ENCODE data around the gene PLA2G4F. TPM values are rescaled to one million over a fixed set of nuclear protein-coding genes. Genes with fewer than 3 reads are reported as not detected.
A peak's percentile ranks its signal among the peaks of the same experiment; 100 is the strongest.

Gene PLA2G4F
- polyA plus RNA-seq, 1 donor from 2014 or later = not detected

DNA sequence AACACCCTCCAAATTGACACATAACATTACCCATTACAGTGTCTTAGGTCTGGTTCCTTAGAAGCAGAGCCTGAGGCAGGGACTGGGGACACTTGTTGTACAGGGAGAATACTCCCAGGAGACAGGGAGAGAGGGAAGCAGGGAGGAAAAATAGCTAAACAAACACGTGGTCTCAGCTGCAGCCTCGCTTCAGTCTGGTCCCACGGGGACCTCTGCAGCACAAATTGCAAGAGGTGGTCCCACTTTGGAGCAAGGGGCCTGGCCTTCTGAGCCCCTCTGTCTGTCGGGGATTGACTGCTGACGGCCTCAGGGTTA lies 37.0 kb downstream of the PLA2G4F start:
- no peaks in the 10 kb centered on the region for H3K36me3 Mint-ChIP-seq
- peaks cover 3 to 5% (median 4%) of the 10 kb centered on the region in 3 donors for H3K9me3 Mint-ChIP-seq
- H3K27ac Mint-ChIP-seq = no peak overlapping the region
- H3K27me3 Mint-ChIP-seq = peaks cover 13% of the 10 kb centered on the region
- no peak overlapping the region for H3K4me3 Mint-ChIP-seq
- H3K4me1 Mint-ChIP-seq = peaks cover 0 to 2% (median 2%) of the 10 kb centered on the region in 3 donors

DNA sequence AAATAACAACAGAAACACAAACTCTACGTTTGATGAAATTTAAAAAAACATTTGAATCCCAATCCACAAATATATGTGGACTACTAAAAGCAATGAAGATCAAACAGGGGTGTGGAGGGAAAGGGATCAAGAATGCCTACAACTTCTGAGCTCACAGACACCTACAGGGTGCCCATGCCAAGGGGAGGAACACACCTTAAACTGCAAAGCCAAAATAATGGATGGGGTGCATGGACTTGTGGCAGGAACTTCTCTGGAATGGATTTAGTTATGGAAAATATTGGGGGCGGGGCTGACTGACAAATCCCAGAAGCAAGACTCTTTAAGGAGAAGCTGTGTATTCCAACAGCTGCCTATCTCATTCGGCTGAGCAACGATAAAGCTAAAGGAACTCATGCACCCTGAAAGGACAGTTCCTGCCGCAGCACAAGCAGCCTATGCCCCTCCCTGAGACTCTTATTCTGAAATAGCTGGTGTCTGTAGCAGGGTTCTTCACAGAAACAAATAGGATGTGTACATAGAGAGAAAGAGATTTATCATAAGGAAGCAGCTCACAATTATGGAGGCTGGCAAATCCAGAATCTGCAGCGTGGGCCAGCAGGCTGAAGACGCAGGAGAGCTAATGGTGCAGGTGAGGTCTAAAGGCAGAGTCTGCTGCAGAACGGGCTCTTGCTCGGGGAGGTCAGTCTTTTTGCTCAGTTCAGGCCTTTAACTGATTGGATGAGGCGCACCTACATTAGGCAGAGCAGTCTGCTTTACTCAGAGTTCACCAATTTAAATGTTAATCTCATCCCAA lies 37.6 kb downstream of the PLA2G4F start:
- H3K9me3 Mint-ChIP-seq = peaks cover 3 to 5% (median 4%) of the 10 kb centered on the region in 3 donors
- no peak overlapping the region for H3K4me3 Mint-ChIP-seq
- H3K36me3 Mint-ChIP-seq = no peaks in the 10 kb centered on the region
- H3K27ac Mint-ChIP-seq = no peak overlapping the region
- peaks cover 13% of the 10 kb centered on the region for H3K27me3 Mint-ChIP-seq
- peaks cover 0 to 2% (median 2%) of the 10 kb centered on the region in 3 donors for H3K4me1 Mint-ChIP-seq

DNA sequence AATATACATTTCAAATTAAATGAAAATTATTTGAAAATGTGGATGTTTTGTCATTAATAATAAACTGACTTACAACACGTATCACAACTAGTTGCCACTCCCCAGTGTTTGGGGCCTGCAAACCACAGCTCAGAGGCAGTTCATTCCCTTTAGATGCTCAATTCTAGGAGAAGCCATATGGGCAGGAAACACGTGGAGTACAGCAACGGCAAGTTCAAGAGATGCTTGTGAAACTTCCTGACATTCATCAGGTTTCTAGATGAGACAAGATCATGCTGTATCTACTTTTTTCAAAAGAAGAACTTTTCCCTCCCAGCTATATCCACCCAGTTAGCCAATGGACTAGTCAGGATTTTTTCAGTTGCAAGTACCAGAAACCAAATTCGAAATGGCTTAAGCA lies 44.5 kb downstream of the PLA2G4F start:
- peaks cover 3 to 8% (median 5%) of the 10 kb centered on the region in 3 donors for H3K9me3 Mint-ChIP-seq
- peaks cover 14% of the 10 kb centered on the region for H3K27me3 Mint-ChIP-seq
- no peak overlapping the region for H3K4me3 Mint-ChIP-seq
- H3K4me1 Mint-ChIP-seq = peaks cover 6 to 15% (median 9%) of the 10 kb centered on the region in 3 donors
- no peaks in the 10 kb centered on the region for H3K36me3 Mint-ChIP-seq
- H3K27ac Mint-ChIP-seq = no peak overlapping the region

DNA sequence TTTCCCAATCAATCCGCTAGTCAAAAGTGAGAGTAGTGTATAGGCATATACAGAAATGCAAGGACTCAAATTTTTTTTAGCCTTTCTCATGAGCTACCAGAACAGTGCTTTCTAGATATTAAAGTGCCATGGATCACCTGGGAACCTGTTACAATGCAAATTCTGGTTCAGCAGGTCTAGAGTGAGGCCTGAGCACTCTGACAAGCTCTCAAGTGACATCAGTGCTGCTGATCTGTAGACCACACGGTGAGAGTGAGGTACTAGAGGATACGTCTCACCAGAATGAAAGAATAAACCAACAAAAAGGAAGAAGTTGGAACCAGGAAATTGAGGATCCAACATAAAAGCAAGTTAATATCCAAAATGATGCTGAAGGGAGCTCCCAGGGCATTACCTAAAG lies 46.1 kb downstream of the PLA2G4F start:
- H3K4me1 Mint-ChIP-seq = peaks cover 6 to 18% (median 9%) of the 10 kb centered on the region in 3 donors
- H3K4me3 Mint-ChIP-seq = no peak overlapping the region

DNA sequence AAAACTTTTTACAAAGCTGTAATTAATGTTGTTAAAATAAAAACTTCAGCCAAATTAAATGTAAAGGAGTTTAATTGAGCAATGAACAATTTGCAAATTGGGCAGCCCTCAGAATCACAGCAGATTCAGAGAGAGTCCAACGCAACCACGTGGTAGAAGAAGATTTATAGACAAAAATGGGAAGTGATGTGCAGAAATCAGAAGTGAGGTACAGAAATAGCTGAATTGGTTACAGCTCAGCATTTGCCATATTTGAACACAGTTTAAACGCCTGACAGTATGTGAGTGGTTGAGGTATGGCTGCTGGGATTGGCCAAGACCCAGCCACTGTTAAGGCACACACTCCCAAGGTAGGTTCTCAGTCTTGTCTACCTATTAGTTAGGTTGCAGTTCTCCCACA lies 47.6 kb downstream of the PLA2G4F start:
- Mint-ChIP-seq H3K4me3 (no peak overlapping the region), H3K27me3 (peaks cover 14% of the 10 kb centered on the region), H3K4me1 (peaks cover 6 to 18% (median 9%) of the 10 kb centered on the region in 3 donors), H3K27ac (no peak overlapping the region), H3K36me3 (no peaks in the 10 kb centered on the region), H3K9me3 (peaks cover 0 to 4% (median 0%) of the 10 kb centered on the region in 3 donors)

More for the DNA sequence above, 46.1 kb downstream of the PLA2G4F start:
- H3K36me3 Mint-ChIP-seq = no peaks in the 10 kb centered on the region
- H3K27me3 Mint-ChIP-seq = peaks cover 14% of the 10 kb centered on the region
- peaks cover 0 to 4% (median 0%) of the 10 kb centered on the region in 3 donors for H3K9me3 Mint-ChIP-seq
- no peak overlapping the region for H3K27ac Mint-ChIP-seq

DNA sequence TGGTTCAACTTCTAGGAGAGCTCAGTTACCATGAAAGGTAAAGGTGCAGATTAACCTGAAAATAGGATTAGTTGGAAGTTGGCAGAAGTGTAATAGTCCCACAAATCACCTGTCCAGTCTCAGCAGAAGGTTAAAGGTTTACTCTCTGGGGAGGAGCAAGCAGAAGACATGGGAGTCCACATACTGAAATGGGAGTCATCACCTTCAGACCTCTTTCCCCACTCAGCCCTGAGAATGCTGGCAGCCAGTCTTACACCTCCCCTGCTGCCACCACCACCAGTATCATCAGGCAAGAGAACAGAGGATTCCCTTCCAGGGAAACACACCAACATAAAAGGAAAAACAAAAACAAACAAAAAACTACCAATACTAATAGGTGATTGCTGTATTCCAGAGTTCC lies 48.2 kb downstream of the PLA2G4F start:
- Mint-ChIP-seq H3K36me3 (no peaks in the 10 kb centered on the region), H3K4me1 (peaks cover 6 to 18% (median 9%) of the 10 kb centered on the region in 3 donors), H3K4me3 (no peak overlapping the region), H3K9me3 (peaks cover 0 to 4% (median 0%) of the 10 kb centered on the region in 3 donors), H3K27me3 (peaks cover 14% of the 10 kb centered on the region), H3K27ac (no peak overlapping the region)

DNA sequence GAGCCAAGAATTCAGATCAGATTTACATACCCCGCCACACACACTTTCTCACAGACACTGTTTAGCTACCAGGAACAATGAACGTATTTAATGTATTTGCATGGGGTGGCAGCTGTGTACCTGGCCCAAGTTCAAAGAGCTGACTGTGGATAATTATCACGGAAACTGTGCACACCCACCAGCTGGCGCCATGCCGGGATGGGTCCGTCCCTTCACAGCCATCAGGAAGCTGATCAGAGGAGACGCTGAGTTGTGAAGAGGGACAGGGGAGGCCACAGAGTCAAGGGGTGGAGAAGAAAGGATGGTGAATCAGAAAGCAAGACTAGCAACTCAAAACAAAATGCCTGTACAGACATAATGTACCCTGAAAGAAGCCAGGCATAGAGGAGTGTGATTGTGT lies 49.0 kb downstream of the PLA2G4F start:
- H3K4me3 Mint-ChIP-seq = peak overlapping the region in 1 of 4 donors; percentile 31
- no peak overlapping the region for H3K27ac Mint-ChIP-seq
- peaks cover 10% of the 10 kb centered on the region for H3K27me3 Mint-ChIP-seq
- peaks cover 6 to 18% (median 9%) of the 10 kb centered on the region in 3 donors for H3K4me1 Mint-ChIP-seq
- H3K36me3 Mint-ChIP-seq = no peaks in the 10 kb centered on the region
- peaks cover 0 to 2% (median 0%) of the 10 kb centered on the region in 3 donors for H3K9me3 Mint-ChIP-seq

DNA sequence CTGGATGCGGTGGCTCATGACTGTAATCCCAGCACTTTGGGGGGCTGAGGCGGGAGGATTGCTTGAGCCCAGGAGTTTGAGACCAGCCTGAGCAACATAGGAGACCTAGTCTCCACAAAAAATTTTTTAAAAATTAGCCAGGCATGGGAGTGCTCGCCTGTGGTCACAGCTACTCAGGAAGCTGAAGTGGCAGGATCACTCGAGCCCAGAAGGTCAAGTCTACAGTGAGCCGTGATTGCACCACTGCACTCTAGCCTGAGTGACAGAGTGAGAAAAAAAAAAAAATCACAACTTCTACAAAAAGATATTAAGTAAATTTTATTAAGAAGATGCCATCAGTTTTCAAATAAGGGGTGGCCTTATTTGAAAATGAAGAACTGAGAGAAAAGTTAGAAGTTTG lies 50.1 kb downstream of the PLA2G4F start:
- Mint-ChIP-seq H3K27ac (no peak overlapping the region), H3K36me3 (no peaks in the 10 kb centered on the region), H3K4me1 (peaks cover 6 to 18% (median 9%) of the 10 kb centered on the region in 3 donors), H3K27me3 (peaks cover 10% of the 10 kb centered on the region), H3K4me3 (no peak overlapping the region), H3K9me3 (no peaks in the 10 kb centered on the region)

DNA sequence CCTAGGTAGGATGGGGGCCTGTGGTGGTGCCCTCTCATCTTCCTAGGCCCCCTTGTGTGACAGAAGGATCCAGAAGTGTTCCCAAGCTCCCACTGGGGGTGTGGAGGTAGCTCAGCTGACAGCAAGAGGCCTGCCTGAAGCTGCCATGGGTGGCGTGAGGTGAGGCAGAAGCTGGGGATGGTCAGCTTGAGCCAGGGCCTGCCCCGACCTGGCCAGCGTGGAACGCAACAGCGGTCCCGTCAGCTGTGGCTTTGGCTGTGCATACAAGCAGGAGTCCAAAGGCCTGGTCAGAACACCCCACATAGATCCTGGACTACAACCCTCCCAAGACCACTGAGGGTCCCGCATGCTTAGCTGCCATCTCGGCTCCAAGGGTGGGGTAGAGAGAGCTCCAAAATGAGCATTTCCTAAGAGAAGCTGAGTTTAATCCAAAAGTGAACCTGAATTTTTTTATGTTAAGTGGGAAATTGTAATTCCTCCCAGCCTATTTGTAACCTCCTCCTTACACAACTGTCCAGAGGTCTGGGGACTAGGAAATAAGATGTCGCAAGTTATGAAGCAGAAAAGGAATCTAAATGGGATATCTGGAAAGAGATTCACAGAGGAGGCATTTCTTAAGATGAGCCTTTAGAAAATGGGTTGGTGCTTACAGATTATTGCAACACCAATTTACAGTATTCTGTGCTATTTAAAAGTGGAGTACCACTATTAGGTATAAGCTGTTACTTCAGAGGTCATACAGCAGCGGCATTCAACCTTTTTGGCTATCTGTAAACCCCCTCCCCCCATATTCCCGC lies 52.1 kb downstream of the PLA2G4F start:
- Mint-ChIP-seq H3K36me3 (no peaks in the 10 kb centered on the region), H3K9me3 (no peaks in the 10 kb centered on the region), H3K27me3 (peaks cover 8% of the 10 kb centered on the region), H3K27ac (no peak overlapping the region), H3K4me1 (peaks cover 6 to 17% (median 9%) of the 10 kb centered on the region in 3 donors), H3K4me3 (no peak overlapping the region)

DNA sequence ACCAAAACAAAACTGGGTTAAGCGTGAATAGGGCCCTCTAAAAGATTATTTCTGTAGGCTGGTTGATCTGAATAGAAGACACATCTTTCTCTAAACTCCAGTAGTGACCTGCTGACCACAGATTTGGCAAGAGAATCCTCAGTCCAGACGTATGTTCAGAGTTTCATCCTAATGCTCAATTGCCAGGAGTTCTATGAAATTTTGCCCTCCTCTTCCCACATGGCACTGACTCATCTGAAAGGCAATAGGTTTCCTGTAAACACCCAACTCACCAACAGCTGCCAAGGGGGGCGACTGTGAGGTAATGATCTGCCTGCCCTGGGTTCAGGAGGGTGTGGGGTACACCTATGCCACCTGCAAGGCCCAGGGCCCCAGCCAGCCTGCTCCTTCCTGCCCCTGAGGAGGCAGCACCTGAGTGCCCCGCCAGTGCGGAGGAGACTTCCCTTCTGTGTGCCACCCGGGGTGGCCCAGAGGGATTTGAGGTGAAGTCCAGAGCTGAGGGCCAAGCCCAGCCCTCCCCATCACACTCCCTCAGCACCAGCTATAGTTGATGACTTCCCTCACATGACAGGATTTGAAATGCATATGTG lies 53.7 kb downstream of the PLA2G4F start:
- no peak overlapping the region for H3K4me3 Mint-ChIP-seq
- peaks cover 3% of the 10 kb centered on the region for H3K27me3 Mint-ChIP-seq
- H3K9me3 Mint-ChIP-seq = no peaks in the 10 kb centered on the region
- no peaks in the 10 kb centered on the region for H3K36me3 Mint-ChIP-seq
- H3K27ac Mint-ChIP-seq = no peak overlapping the region
- peaks cover 0 to 8% (median 3%) of the 10 kb centered on the region in 3 donors for H3K4me1 Mint-ChIP-seq

DNA sequence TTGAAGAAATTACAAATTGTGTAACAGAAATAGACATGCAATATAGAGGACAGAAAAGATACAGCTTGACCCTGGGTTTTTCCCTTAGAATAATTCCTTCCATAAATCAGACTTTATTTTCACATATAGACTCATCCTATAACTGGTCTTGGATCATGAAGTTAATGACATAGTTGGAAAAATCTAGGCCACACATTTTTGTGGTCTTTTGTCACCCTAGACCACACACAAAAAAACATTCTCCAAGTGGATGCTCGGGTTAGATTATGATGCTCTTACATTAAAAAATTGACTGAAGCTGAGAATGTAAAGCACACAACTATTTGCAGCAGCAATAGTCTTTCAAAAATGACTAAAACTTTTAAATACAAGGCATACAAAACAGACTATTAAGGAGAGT lies 54.6 kb downstream of the PLA2G4F start:
- Mint-ChIP-seq H3K36me3 (no peaks in the 10 kb centered on the region), H3K27me3 (peaks cover 10% of the 10 kb centered on the region), H3K9me3 (no peaks in the 10 kb centered on the region), H3K27ac (no peak overlapping the region), H3K4me1 (peaks cover 0 to 3% (median 0%) of the 10 kb centered on the region in 3 donors), H3K4me3 (no peak overlapping the region)

DNA sequence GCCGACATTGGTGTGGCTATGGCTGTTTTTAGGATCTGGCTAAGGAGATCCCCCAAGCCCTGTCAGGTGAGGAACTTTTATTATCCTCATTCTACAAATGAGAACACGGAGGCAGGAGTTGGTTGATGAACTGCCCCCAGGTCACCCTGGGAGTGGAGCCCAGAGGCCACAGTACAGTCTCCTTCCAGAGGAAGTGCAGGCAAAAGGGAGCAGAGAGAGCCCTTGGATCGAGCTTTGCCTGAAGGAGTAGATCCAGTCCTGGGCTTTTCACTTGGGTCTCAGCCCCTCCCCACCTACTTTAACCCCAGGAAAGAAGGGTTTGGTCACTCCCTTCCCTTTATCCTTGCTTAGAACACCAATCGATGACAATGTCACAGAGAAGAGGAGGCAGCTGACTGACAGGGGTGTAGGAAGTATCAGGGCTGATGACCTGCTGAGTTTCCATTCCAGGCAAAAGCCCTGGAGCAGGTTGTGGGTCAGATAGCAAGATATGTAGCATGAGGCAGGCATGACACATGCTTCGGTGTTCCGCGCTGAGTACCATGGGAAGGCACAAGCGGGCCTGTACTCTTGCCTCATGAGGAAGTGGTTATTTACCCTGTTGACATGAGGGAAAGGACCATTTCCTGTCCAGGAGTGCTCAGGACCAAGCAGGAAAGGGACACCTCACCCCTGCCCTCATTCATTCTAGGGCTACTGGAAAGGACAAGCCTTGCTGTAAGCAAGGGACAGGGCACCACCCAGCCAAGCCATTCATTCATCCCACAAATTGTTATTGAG lies 56.2 kb downstream of the PLA2G4F start:
- Mint-ChIP-seq H3K9me3 (no peaks in the 10 kb centered on the region), H3K36me3 (no peaks in the 10 kb centered on the region), H3K27ac (no peak overlapping the region), H3K4me3 (no peak overlapping the region), H3K4me1 (no peaks in the 10 kb centered on the region), H3K27me3 (peaks cover 16% of the 10 kb centered on the region)

DNA sequence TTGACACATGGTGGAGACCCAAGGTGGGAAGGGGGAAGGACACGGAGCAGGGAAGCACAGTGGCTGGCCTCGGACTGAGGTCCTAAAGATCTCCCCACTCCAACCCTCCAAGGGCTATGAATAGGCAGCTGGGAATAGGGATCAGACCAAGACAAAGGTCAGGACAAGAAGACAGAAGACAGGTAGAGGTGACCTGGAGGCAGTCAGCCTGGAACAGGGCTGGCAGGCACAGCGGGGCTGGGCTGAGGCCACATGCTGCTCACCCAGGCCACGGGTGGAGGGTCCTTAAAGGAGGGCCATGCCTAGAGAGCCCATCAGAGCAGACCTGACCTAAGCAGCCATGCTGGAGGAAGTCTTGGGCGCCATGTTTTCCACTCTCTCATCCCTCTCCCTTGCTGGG lies 59.4 kb downstream of the PLA2G4F start:
- no peaks in the 10 kb centered on the region for H3K36me3 Mint-ChIP-seq
- H3K9me3 Mint-ChIP-seq = no peaks in the 10 kb centered on the region
- H3K27ac Mint-ChIP-seq = no peak overlapping the region
- peak overlapping the region in 1 of 4 donors; percentile 33 for H3K4me3 Mint-ChIP-seq
- H3K4me1 Mint-ChIP-seq = no peaks in the 10 kb centered on the region
- H3K27me3 Mint-ChIP-seq = peaks cover 27% of the 10 kb centered on the region

DNA sequence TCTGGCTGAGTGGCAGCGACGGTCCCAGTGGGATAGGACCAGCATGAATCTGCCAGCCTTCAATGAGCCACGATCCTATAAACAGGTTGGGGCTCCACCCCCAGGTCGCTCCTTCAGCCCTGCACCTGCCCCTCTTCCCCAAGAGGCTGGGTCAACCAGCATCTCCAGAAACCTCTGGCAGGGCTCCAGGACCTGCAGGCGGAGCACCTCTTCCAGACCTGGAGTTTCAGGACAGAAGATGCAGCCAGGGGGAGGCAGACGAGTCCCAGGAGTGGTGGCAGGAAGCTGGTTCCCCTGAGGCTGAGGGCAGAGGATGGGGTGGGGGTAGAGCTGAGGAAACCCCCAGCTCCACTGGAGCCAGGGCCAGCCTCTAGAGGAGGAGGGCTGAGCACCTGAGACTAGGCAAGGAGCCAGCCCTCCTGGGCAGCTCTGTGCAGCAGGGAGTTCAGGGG lies 61.9 kb downstream of the PLA2G4F start, which contains the start of gene PLA2G4D:
Gene PLA2G4D (minus strand): TSS at position 51 of the 452 bp plus-strand sequence. CDS start 103 bp downstream, outside the sequence.
- H3K27ac Mint-ChIP-seq = no peak within 1 kb of the TSS
- no peak within 1 kb of the TSS for H3K4me3 Mint-ChIP-seq
- H3K36me3 Mint-ChIP-seq = no peaks in the 10 kb centered on the region
- no peaks in the 10 kb centered on the region for H3K9me3 Mint-ChIP-seq
- peaks cover 28% of the 10 kb centered on the region for H3K27me3 Mint-ChIP-seq
- H3K4me1 Mint-ChIP-seq = no peaks in the 10 kb centered on the region
